ENCODE measurements around the gene MPL.

The MPL gene

GRCh38 chr1:43306688-43307457 is 30.7 kb upstream of the MPL start:
- no peak for DNase-seq (ENCODE audit: low read depth)

- DNase-seq (ENCODE audit: low read depth): no peak
These were observed 30.0 kb upstream of the MPL start for GRCh38 chr1:43307458-43308158.

DNA sequence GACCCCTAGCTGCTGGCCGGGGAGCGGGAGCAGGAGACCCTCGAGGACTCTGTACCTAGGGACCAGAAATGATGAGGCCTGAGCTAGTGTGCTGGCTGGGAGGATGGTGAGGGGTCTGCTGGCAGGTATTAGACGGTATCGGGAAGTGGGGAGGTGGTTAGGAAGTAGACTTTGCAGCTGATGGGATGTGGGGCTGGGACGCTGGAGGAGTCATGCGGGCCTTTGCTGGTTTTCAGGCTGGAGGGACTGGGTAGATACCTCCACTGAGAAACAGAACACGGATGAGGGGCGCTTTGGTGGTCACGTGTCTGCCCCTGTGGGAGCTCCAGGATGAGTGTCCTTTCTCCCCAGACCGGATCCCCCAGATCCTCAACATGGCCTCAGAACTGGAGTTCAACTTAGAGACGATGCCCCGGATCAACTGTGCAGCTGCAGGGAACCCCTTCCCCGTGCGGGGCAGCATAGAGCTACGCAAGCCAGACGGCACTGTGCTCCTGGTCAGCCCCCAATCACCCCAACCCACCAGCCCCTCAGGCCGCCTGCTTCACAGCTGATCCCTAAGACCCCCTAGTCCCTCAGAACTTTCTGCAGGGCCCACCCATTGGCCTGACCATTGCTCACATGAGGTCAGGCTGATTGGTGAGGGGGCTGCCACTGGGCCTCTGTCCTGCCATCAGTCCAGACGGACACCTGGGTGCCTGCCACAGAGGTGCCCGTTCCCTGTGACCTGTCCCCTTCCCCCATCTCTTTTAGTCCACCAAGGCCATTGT is 28.8 kb upstream of the MPL start:
- DNase-seq (ENCODE audit: low read depth): no peak

GRCh38 chr1:43309405-43310025 is 28.1 kb upstream of the MPL start:
- DNase-seq (ENCODE audit: low read depth): no peak

DNA sequence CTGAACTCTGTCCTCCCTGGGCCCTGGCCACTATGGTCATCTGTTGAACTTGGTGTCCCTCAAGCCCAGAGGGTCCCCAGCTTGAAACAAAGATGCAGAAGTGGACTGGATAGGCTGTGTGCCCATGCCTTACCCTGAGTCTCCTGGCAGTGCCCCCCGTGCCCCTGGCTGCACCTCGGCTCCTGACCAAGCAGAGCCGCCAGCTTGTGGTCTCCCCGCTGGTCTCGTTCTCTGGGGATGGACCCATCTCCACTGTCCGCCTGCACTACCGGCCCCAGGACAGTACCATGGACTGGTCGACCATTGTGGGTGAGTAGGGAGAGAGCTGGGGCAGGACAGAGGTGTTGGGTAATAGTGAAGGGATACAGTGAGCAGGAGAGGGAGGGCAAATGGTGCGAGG is 26.1 kb upstream of the MPL start:
- no peak for DNase-seq (ENCODE audit: low read depth)

DNA sequence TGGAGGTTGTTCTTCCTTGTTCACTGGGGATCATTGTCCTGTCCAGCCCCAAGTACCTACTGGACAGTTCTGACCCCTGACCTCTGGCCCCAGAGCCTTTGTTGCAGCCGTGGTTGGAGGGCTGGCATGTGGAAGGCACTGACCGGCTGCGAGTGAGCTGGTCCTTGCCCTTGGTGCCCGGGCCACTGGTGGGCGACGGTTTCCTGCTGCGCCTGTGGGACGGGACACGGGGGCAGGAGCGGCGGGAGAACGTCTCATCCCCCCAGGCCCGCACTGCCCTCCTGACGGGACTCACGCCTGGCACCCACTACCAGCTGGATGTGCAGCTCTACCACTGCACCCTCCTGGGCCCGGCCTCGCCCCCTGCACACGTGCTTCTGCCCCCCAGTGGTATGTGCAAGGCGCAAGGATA is 25.4 kb upstream of the MPL start:
- no peak for DNase-seq (ENCODE audit: low read depth)

DNA sequence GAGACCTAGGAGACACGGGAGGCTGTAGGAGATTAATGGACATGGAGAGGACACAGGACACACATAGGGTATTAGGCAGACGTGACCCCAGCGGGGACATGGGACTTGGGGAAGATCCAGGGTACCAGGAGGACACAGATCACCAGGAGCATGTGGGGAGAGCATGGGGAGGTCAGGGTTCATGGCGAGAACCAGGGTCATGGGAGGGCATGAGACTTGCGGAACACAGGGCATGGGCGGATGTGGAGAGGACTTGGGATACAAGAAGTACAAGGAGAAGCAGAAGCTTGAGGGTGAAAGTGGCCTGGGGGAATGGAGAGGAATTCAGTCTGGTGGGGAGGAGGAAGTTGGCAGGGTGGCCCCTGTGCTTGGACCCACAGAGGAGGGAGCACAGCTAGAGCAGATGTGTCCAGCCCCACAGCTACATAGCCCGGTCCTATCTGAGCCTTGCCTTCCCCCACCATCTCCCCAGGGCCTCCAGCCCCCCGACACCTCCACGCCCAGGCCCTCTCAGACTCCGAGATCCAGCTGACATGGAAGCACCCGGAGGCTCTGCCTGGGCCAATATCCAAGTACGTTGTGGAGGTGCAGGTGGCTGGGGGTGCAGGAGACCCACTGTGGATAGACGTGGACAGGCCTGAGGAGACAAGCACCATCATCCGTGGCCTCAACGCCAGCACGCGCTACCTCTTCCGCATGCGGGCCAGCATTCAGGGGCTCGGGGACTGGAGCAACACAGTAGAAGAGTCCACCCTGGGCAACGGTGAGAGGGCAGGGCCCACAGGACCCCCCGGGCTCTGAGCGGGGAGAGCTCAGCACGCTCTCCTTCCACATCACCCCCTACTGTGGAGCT is 24.7 kb upstream of the MPL start:
- DNase-seq (ENCODE audit: low read depth): no peak

DNA sequence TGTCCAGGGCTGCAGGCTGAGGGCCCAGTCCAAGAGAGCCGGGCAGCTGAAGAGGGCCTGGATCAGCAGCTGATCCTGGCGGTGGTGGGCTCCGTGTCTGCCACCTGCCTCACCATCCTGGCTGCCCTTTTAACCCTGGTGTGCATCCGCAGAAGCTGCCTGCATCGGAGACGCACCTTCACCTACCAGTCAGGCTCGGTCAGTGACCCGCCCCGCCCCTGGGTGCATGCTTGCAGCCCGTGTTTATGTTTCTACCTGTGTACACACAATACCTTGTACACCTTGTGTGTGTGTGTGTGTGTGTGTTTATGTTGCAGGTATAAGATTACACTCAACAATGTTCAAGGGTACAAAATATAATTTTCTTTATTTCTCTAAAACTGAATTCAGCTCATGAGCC is 23.8 kb upstream of the MPL start:
- DNase-seq (ENCODE audit: low read depth): no peak

DNA sequence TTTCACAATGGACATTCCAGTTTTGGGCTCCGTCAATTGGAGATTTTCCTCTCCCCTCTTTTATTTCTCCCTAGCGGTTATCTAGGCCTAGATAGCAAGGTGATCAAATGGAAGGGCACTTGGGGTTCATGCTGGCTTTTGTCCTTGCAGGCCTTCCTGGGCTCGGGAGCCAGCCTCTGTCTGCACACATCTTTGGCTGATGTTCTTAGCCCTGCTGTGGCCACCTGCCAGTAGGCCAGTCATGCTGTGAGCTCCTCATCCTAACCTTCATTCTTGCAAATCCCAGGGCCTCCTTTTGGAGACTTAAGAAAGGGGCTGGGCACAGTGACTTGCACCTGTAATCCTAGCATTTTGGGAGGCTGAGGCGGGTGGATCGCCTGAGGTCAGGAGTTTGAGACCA is 23.4 kb upstream of the MPL start:
- no peak for DNase-seq (ENCODE audit: low read depth)

DNA sequence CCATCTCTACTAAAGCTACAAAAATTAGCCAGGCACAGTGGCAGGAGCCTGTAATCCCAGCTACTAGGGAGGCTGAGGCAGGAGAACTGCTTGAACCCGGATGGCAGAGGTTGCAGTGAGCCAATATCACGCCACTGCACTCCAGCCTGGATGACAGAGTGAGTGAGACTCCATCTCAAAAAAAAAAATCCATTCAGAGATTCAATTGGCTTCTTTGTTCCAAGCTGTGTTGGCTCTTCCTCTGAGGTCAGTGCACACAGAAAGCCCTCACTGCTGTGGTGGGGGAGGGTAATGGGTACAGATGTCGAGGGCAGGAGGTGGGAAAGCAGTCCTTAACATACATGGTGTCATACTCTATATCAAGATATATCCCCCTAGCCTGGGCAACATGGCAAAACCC is 22.1 kb upstream of the MPL start:
- no peak for DNase-seq (ENCODE audit: low read depth)

GRCh38 chr1:43315963-43316737 is 21.5 kb upstream of the MPL start:
- no peak for DNase-seq (ENCODE audit: low read depth)

GRCh38 chr1:43316738-43317520 is 20.7 kb upstream of the MPL start:
- no peak for DNase-seq (ENCODE audit: low read depth)

GRCh38 chr1:43317817-43318471 is 19.7 kb upstream of the MPL start:
- DNase-seq (ENCODE audit: low read depth): no peak

GRCh38 chr1:43318831-43319230 is 18.8 kb upstream of the MPL start:
- DNase-seq (ENCODE audit: low read depth): no peak

GRCh38 chr1:43319288-43319687 is 18.3 kb upstream of the MPL start:
- DNase-seq (ENCODE audit: low read depth): no peak

DNA sequence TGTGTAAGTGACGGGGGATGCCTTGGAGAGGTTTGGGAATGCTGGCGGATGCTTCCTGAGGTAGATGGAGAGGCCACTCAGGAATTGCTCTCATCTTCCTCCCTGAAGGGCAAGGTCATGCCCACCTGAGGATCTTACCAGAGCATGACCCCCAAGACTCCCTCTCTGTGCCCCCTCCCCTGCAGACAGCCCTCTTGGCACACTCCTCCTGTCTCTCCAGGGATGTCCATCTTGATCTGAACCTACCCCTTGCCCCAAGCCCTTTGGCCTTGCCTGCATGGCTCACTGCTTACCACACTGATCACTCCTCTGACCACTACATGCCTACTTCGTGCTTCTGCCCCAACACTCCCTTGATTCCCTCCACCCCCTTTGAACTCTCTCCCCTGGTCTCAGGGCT is 17.9 kb upstream of the MPL start:
- DNase-seq (ENCODE audit: low read depth): no peak

DNA sequence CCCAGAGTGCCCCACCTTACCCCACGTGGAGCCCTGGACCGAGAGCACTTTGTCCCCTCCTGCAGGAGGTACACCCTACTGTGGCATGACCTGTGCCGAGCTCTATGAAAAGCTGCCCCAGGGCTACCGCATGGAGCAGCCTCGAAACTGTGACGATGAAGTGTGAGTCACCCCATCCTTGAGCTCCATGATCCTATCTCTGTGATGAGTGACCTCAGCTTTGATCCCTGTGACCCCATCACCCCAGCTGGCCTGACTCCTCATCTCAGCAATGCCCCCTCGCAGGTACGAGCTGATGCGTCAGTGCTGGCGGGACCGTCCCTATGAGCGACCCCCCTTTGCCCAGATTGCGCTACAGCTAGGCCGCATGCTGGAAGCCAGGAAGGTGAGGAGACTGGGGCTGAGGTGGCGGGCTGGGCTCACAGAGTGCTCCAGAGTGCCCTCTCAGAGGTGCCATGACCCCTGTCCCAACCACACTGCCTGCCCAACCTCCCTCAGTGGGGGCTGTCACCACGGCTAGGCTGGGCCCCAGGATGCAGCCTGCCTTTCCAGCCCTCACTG is 16.2 kb upstream of the MPL start:
- no peak for DNase-seq (ENCODE audit: low read depth)

GRCh38 chr1:43322506-43322905 is 15.1 kb upstream of the MPL start:
- no peak for DNase-seq (ENCODE audit: low read depth)

DNA sequence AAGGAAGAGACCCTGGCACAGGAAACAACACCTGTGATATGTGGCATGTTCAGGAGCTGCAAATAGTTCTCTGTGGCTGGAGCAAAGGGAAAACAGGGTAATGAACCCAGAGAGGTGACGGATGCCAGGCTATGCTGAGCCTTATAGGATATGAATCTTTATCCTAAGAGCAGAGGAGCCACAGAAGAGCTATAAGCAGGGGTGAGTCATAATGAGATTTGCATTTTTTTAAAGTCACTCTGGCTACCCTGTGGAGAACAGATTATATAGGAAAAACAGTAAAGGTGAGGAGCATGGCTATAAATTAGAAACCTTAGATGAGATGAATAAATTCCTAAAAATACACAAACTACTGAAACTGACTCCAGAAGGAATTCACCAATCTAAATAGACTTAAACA is 12.8 kb upstream of the MPL start:
- no peak for DNase-seq (ENCODE audit: low read depth)

Measured in HS-27A (cell line).